ENCODE measurements around the gene HNRNPLL. TPM values are rescaled to one million over a fixed set of nuclear protein-coding genes. Genes with fewer than 3 reads are reported as not detected.

HNRNPLL gene
- total and polyA plus RNA-seq, 2 of the 8 experiments (the other 6 are each of a cell fraction or from before 2014, with no cell fraction given) = 18.6 to 69.3 TPM

- TF ChIP-seq SP4 (IDR thresholded peaks at IDR 0.05; ENCODE audit: low read length) (no peak), RBBP5 (IDR thresholded peaks at IDR 0.05; ENCODE audit: borderline replicate concordance, low read depth, low read length) (no peak), SP1 (IDR thresholded peaks at IDR 0.05; ENCODE audit: low read depth, low read length) (no peak), TEAD4 (IDR thresholded peaks at IDR 0.05; ENCODE audit: low read depth, low read length) (no peak), CTBP2 (IDR thresholded peaks at IDR 0.05; ENCODE audit: borderline replicate concordance, insufficient read depth, insufficient read length, low read length) (no peak), KDM5A (IDR thresholded peaks at IDR 0.05; ENCODE audit: low read length) (no peak), HDAC6 (IDR thresholded peaks at IDR 0.05; ENCODE audit: low read depth, low read length) (no peak), SUZ12 (IDR thresholded peaks at IDR 0.05; ENCODE audit: low read length) (no peak), PHF8 (conservative IDR thresholded peaks at IDR 0.05; ENCODE audit: low read depth, low read length) (no peak), FOSL1 (IDR thresholded peaks at IDR 0.05; ENCODE audit: insufficient read depth, low read depth, low read length) (no peak), SP2 (IDR thresholded peaks at IDR 0.05; ENCODE audit: low read length) (no peak)
These were observed 33.8 kb downstream of the HNRNPLL start (continued) for GRCh38 chr2:38568724-38569436.

Data from H1 (cell line).